Esophagus muscularis mucosa (tissue), 4 donors: ENCODE results near the gene HK1.

Source experiments
- EP300 ChIP-seq: sonication (generic); formaldehyde crosslinking; IDR thresholded peaks from one replicate; pipeline ENCODE4 v1.6.1; 2017; ENCODE audit warnings: antibody characterized with exemption
- POLR2A ChIP-seq: fragments of 450-650 bp; IDR thresholded peaks from one replicate; pipeline ENCODE4 v1.6.1; 2017; ENCODE audit warnings: antibody characterized with exemption, moderate library complexity, mild to moderate bottlenecking, low read depth
- POLR2AphosphoS5 ChIP-seq, 2 donors: sonication (generic); formaldehyde crosslinking; IDR thresholded peaks; one replicate each; pipeline ENCODE4 v1.6.1; 2017; ENCODE audit warnings: antibody characterized with exemption in 2 of 2
- TF ChIP-seq, protein P1 (sequence below), 3 experiments: fragments of 200-600 bp in 2 of 3; fragments of 450-650 bp in 1 of 3; sonication (generic) in 2 of 3; IDR thresholded peaks; one replicate each; pipeline ENCODE4 v1.5.1; 2017 to 2019; ENCODE audit warnings: antibody characterized with exemption in 3 of 3, mild to moderate bottlenecking in 2 of 3, moderate library complexity in 1 of 3

- TF ChIP-seq, protein P1, sequence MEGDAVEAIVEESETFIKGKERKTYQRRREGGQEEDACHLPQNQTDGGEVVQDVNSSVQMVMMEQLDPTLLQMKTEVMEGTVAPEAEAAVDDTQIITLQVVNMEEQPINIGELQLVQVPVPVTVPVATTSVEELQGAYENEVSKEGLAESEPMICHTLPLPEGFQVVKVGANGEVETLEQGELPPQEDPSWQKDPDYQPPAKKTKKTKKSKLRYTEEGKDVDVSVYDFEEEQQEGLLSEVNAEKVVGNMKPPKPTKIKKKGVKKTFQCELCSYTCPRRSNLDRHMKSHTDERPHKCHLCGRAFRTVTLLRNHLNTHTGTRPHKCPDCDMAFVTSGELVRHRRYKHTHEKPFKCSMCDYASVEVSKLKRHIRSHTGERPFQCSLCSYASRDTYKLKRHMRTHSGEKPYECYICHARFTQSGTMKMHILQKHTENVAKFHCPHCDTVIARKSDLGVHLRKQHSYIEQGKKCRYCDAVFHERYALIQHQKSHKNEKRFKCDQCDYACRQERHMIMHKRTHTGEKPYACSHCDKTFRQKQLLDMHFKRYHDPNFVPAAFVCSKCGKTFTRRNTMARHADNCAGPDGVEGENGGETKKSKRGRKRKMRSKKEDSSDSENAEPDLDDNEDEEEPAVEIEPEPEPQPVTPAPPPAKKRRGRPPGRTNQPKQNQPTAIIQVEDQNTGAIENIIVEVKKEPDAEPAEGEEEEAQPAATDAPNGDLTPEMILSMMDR (IDR thresholded peaks at IDR 0.05) = no peak
- TF ChIP-seq EP300 (no peak), POLR2A (no peak), POLR2AphosphoS5 (IDR thresholded peaks at IDR 0.05) (no peak)
These were observed 9.4 kb upstream of the HK1 start for GRCh38 chr10:69268761-69269416.
